ENCODE measurements around the gene IP6K2. TPM values are rescaled to one million over a fixed set of nuclear protein-coding genes. Genes with fewer than 3 reads are reported as not detected.
"Not testable (repeated sequence)": the region's sequence is repeated elsewhere in the genome, so short reads cannot be mapped to it uniquely, and the experiment has no call there.

The IP6K2 gene
- total RNA-seq, 1 experiment from 2014 or later: 102 TPM

GRCh38 chr3:48734541-48734940 is 17.5 kb upstream of the IP6K2 start:
- DNase-seq; H2AFZ ChIP-seq (ENCODE audit: low read length); H3K4me3 ChIP-seq (ENCODE audit: low read length); H4K20me1 ChIP-seq (ENCODE audit: low read length); H3K27ac ChIP-seq (ENCODE audit: low read length); H3K36me3 ChIP-seq (ENCODE audit: low read depth, low read length); POLR2A ChIA-PET (ENCODE audit: unreplicated experiment); H3K27me3 ChIP-seq (ENCODE audit: low read length); H3K4me1 ChIP-seq (ENCODE audit: insufficient read depth, low read length); H3K9me2 ChIP-seq (replicated peaks; ENCODE audit: low read length); H3K9me3 ChIP-seq (ENCODE audit: low read length); H3K4me2 ChIP-seq (ENCODE audit: low read length); ATAC-seq; H3F3A ChIP-seq (ENCODE audit: low read length, unreplicated experiment); BruUV-seq (replicated peaks); H3K9ac ChIP-seq (ENCODE audit: low read length); intact Hi-C loops (cut with micrococcal nuclease); CTCF ChIA-PET; H3K79me2 ChIP-seq (ENCODE audit: low read length): not testable (repeated sequence)

DNA sequence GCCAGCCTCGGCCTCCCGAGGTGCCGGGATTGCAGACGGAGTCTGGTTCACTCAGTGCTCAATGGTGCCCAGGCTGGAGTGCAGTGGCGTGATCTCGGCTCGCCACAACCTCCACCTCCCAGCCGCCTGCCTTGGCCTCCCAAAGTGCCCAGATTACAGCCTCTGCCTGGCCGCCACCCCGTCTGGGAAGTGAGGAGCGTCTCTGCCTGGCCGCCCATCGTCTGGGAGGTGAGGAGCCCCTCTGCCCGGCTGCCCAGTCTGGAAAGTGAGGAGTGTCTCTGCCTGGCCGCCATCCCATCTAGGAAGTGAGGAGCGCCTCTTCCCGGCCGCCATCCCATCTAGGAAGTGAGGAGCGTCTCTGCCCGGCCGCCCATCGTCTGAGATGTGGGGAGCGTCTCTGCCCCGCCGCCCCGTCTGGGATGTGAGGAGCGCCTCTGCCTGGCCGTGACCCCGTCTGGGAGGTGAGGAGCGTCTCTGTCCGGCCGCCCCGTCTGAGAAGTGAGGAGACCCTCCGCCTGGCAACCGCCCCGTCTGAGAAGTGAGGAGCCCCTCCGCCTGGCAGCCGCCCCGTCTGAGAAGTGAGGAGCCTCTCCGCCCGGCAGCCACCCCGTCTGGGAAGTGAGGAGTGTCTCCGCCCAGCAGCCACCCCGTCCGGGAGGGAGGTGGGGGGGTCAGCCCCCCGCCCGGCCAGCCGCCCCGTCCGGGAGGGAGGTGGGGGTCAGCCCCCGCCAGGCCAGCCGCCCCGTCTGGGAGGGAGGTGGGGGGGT is 16.9 kb upstream of the IP6K2 start:
- H2AFZ ChIP-seq (ENCODE audit: low read length); H3F3A ChIP-seq (ENCODE audit: low read length, unreplicated experiment); H3K4me1 ChIP-seq (ENCODE audit: insufficient read depth, low read length); CTCF ChIA-PET; H3K9me2 ChIP-seq (replicated peaks; ENCODE audit: low read length); H3K27ac ChIP-seq (ENCODE audit: low read length); BruUV-seq (replicated peaks); H3K36me3 ChIP-seq (ENCODE audit: low read depth, low read length); H3K9me3 ChIP-seq (ENCODE audit: low read length); H4K20me1 ChIP-seq (ENCODE audit: low read length); intact Hi-C loops (cut with micrococcal nuclease); H3K4me3 ChIP-seq (ENCODE audit: low read length); POLR2A ChIA-PET (ENCODE audit: unreplicated experiment); H3K4me2 ChIP-seq (ENCODE audit: low read length); H3K79me2 ChIP-seq (ENCODE audit: low read length); H3K9ac ChIP-seq (ENCODE audit: low read length); H3K27me3 ChIP-seq (ENCODE audit: low read length); DNase-seq; ATAC-seq: not testable (repeated sequence)

DNA sequence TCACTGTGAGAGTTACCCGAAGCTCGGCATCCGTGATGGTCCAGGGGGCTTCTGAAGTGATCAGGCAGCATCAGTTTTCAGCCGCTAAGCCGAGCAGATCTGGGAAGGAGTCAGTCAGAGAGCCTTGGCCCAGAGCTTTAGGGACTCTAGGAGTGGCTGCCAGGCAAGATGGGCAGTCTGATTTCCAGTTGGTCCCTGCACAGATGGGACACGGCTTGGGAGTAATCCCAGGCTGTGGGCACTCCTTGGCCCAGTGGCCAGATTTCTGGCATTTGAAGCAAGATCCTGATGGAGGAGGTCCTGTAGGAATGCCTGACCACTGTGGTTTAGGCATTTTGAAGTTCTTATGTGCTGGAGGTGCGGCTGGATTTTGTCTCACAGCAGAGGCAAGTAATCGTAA is 10.5 kb upstream of the IP6K2 start:
- peaks cover 16% of the 10 kb centered on the region for H3K4me1 ChIP-seq (ENCODE audit: insufficient read depth, low read length)
- ChIA-PET POLR2A (ENCODE audit: unreplicated experiment) (no interaction called here), CTCF (no interaction called here)
- no TSS peak for BruUV-seq (replicated peaks)
- no peak overlapping the region for H3K9ac ChIP-seq (ENCODE audit: low read length)
- no peak overlapping the region for H2AFZ ChIP-seq (ENCODE audit: low read length)
- no peaks in the 10 kb centered on the region for H3K9me2 ChIP-seq (replicated peaks; ENCODE audit: low read length)
- no peak overlapping the region for H3K27ac ChIP-seq (ENCODE audit: low read length)
- no peak overlapping the region for H3K4me2 ChIP-seq (ENCODE audit: low read length)
- no peaks in the 10 kb centered on the region for H3K79me2 ChIP-seq (ENCODE audit: low read length)
- H3K27me3 ChIP-seq (ENCODE audit: low read length): no peaks in the 10 kb centered on the region
- no peak overlapping the region for H3K4me3 ChIP-seq (ENCODE audit: low read length)
- no peaks in the 10 kb centered on the region for H3K9me3 ChIP-seq (ENCODE audit: low read length)
- H3F3A ChIP-seq (ENCODE audit: low read length, unreplicated experiment): no peaks in the 10 kb centered on the region
- no peaks in the 10 kb centered on the region for H4K20me1 ChIP-seq (ENCODE audit: low read length)
- H3K36me3 ChIP-seq (ENCODE audit: low read depth, low read length): no peaks in the 10 kb centered on the region
- TF ChIP-seq CTCF (conservative IDR thresholded peaks at IDR 0.05; ENCODE audit: low read depth, low read length) (no peak), EZH2 (IDR thresholded peaks at IDR 0.05; ENCODE audit: low read length, unreplicated experiment) (no peak), EZH2phosphoT487 (IDR thresholded peaks at IDR 0.05; ENCODE audit: borderline replicate concordance, low read length) (no peak)
- intact Hi-C loops (cut with micrococcal nuclease): no loop called here
- ATAC-seq (no peak), DNase-seq (no peak)

DNA sequence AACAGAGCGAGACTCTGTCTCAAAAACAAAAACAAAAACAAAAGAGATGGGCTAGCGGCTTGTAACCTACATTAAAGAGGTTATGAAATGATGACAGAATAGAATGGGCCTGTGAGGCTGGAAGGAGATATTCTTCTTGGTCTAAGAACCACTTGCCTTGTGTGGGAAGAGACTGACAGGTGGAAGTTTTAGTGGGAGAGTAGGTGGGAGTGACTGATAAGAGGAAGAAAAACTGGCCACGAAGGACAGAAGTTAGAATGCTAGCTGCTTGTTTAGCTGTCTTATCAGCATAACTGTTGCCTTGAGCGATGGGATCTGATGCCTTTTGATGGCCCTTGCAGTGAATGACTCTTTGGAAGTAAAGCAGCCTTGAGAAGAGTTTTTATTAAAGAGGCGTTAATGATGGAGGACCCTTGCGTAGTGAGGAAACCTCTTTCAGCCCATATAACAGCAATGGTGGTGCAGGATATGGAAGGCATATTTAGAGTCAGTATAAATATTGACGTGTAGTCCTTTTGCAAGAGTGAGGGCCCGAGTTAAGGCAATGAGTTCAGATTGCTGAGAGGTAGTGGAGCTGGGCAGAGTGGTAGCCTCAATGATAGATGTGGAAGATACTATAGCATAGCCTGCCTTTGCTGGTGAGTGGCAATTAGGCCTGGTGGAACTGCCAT is 8.3 kb upstream of the IP6K2 start:
- H3K4me2 ChIP-seq (ENCODE audit: low read length); H3K36me3 ChIP-seq (ENCODE audit: low read depth, low read length); H3K9me2 ChIP-seq (replicated peaks; ENCODE audit: low read length); H3K9me3 ChIP-seq (ENCODE audit: low read length); H3K4me3 ChIP-seq (ENCODE audit: low read length); H2AFZ ChIP-seq (ENCODE audit: low read length); H3K9ac ChIP-seq (ENCODE audit: low read length); DNase-seq; CTCF ChIA-PET; ATAC-seq; BruUV-seq (replicated peaks); POLR2A ChIA-PET (ENCODE audit: unreplicated experiment); H3K27me3 ChIP-seq (ENCODE audit: low read length); H3F3A ChIP-seq (ENCODE audit: low read length, unreplicated experiment); H4K20me1 ChIP-seq (ENCODE audit: low read length); H3K79me2 ChIP-seq (ENCODE audit: low read length); H3K27ac ChIP-seq (ENCODE audit: low read length); intact Hi-C loops (cut with micrococcal nuclease): not testable (repeated sequence)
- H3K4me1 ChIP-seq (ENCODE audit: insufficient read depth, low read length): peaks cover 21% of the 10 kb centered on the region
